Subcutaneous abdominal adipose tissue (tissue), 5 donors: ENCODE results near the gene GNG14.
"Not testable (repeated sequence)": the region's sequence is repeated elsewhere in the genome, so short reads cannot be mapped to it uniquely, and the experiment has no call there.

ENCODE experiments used
- H3K27ac ChIP-seq: one replicate; pipeline ENCODE4 v1.7.0; 2013; ENCODE audit warnings: low read depth, mild to moderate bottlenecking, inconsistent platforms, low read length, moderate library complexity
- H3K27me3 ChIP-seq, 5 donors: one replicate each; pipeline ENCODE4 v1.7.0; 2013; ENCODE audit warnings: low read length in 5 of 5, inconsistent platforms in 1 of 5; ENCODE audit not compliant: control insufficient read depth in 5 of 5, insufficient read depth in 4 of 5
- H3K36me3 ChIP-seq, 5 donors: one replicate each; pipeline ENCODE4 v1.7.0; 2013; ENCODE audit warnings: low read length in 5 of 5; ENCODE audit not compliant: control insufficient read depth in 5 of 5, insufficient read depth in 5 of 5
- H3K4me1 ChIP-seq, 5 donors: one replicate each; pipeline ENCODE4 v1.7.0; 2013; ENCODE audit warnings: low read length in 5 of 5, mild to moderate bottlenecking in 3 of 5, moderate library complexity in 1 of 5; ENCODE audit not compliant: control insufficient read depth in 5 of 5, insufficient read depth in 5 of 5
- H3K4me3 ChIP-seq, 5 donors: one replicate each; pipeline ENCODE4 v1.7.0; 2013; ENCODE audit warnings: low read length in 5 of 5, low read depth in 1 of 5
- H3K9ac ChIP-seq, 5 donors: one replicate each; pipeline ENCODE4 v1.7.0; 2013; ENCODE audit warnings: low read length in 5 of 5, mild to moderate bottlenecking in 4 of 5, moderate library complexity in 3 of 5
- H3K9me3 ChIP-seq, 5 donors: one replicate each; pipeline ENCODE4 v1.7.0; 2013; ENCODE audit warnings: low read length in 5 of 5; ENCODE audit not compliant: control insufficient read depth in 5 of 5
- donor health status: healthy.
- donor health status: healthy.
- donor health status: healthy.
- donor health status: healthy.
- donor health status: healthy.

GNG14 gene

DNA sequence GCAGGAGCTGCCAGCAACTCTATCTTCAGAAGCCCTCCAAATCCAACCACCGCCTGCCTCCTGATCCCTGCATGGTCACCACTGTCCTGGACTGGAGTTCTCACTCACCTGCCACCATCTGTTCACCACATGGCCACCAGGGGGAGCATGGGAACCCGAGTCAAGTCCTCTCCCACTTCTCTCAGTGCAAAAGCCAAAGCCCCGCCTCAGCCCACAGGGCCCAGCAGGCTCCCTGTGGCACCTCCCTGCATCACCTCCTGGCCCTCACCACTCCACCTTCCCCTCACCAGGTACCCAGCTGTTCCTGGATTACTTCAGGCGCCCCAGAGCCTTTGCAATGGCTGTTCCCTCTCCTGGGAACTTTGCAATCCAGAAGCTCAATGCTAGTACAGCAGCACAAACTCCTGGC lies 11.4 kb upstream of the GNG14 start:
- H3K9me3 ChIP-seq = no peaks in the 10 kb centered on the region
- no peaks in the 10 kb centered on the region for H3K27me3 ChIP-seq
- H3K9ac ChIP-seq = no peak overlapping the region
- H3K4me1 ChIP-seq = peaks cover 5 to 14% (median 13%) of the 10 kb centered on the region in 5 donors
- H3K4me3 ChIP-seq = no peak overlapping the region
- H3K27ac ChIP-seq = no peak overlapping the region
- H3K36me3 ChIP-seq = peaks cover 0 to 73% (median 65%) of the 10 kb centered on the region in 5 donors

DNA sequence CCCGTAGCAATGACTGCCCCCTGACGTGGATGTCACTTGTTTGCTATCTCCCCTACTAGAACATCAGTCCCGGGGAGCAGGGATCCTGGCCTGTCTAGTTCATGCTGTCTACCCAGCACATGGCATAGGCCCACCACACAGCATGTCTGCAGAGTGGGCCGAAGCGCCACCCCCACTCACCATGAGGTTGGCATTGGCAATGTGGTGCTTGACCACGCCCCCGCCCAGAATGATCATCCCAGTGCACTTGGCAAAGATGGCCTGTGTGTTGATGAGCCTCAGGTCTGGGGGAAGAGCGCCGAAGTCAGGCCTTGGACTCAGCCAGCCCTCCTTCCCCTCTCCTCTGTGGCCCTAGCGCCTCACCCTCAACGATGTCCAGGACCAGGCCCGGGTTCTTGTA lies 10.9 kb upstream of the GNG14 start:
- Histone ChIP-seq H3K4me3 (no peak overlapping the region), H3K4me1 (peaks cover 5 to 17% (median 13%) of the 10 kb centered on the region in 5 donors), H3K9ac (no peak overlapping the region), H3K27ac (no peak overlapping the region), H3K27me3 (no peaks in the 10 kb centered on the region), H3K9me3 (no peaks in the 10 kb centered on the region), H3K36me3 (peaks cover 0 to 73% (median 65%) of the 10 kb centered on the region in 5 donors)

DNA sequence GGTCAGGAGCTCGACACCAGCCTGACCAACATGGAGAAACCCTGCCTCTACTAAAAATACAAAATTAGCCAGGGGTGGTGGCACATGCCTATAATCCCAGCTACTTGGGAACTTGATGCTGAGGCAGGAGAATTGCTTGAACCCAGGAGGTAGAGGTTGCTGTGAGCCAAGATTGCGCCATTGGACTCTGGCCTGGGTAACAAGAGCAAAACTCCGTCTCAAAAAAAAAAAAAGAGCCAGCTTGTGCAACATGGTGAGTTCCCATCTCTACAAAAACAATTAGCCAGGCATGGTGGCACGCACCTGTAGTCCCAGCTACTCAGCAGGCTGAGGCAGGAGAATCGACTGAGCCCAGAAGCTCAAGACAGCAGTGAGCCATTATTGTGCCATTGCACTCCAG lies 9.8 kb upstream of the GNG14 start:
- H3K4me3 ChIP-seq, H3K9ac ChIP-seq, H3K27me3 ChIP-seq, H3K27ac ChIP-seq, H3K9me3 ChIP-seq: not testable (repeated sequence)
- Histone ChIP-seq H3K36me3 (peaks cover 0 to 66% (median 58%) of the 10 kb centered on the region in 5 donors), H3K4me1 (peaks cover 4 to 20% (median 13%) of the 10 kb centered on the region in 5 donors)

DNA sequence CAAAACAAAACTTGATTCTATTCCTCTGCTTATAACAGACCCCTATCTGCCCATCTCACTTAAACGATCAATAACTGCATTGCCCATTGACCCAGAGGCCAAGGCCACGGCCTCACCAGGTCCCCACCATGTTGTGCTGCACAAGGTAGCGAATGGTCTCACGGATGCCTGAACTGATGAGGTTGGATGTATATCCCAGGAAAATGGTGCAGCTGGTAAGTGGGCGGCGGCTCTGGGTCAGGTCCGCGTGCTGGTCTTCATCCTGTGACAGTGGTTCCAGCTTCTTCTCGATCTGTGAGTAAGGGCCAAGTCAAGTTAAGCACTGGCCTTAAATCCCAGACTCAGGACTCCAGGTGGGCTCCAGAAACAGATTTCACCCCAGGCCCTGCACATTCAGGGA lies 7.8 kb upstream of the GNG14 start:
- Histone ChIP-seq H3K27ac (no peak overlapping the region), H3K27me3 (no peaks in the 10 kb centered on the region), H3K4me1 (peaks cover 4 to 20% (median 11%) of the 10 kb centered on the region in 5 donors), H3K9me3 (no peaks in the 10 kb centered on the region), H3K9ac (no peak overlapping the region), H3K4me3 (no peak overlapping the region), H3K36me3 (peaks cover 0 to 47% (median 44%) of the 10 kb centered on the region in 5 donors)

DNA sequence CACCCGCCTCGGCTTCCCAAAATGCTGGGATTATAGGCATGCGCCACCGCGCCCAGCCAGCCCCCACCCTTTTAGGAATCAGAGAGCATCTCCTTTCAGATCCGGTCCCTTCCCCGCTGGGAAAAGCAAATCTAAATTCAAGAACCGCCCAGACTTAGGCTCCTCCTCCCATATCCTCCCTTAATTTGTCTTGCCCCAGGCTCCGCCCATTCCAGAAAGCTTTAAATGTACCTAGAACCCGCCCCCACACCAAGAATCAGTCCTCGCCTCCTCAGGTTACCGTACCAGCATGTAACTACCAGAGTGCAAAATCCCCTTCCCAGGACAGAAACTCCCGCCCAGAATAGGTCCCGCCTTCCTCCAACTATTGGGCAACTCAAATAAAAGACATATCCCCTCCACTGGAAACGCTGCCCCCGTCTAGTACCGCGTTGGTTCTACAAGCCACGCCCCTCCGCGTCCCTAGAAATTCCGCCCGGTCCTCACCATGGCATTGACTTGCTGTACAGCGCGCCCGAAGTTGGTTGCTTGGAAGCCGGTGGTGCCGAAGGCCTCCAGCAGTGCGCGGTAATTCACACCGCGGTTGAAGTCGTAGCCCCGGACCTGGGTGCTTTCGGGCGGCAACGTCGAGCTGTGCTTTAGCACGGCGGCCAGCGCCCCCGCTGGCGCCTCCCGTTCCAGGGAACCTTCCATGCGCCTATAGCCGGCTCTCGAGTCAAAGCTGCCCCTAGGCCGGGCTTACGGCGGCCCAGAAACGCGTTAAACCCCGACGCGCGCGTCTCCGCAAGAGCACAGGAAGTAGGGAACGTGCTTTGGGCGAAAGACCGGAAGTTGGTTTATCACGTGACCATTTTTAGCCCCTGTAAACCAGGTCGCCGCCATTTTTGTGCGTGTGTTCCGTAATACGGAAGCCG lies 6.5 kb upstream of the GNG14 start, which contains the start of gene DHPS:
DHPS (minus strand) TSS at position 807 of the 914 bp plus-strand sequence; CDS start at position 693, 114 bp downstream.
- Histone ChIP-seq H3K36me3 (peaks cover 0 to 34% (median 31%) of the 10 kb centered on the region in 5 donors), H3K9ac (peak within 1 kb of the TSS; percentile 73 to 96 (median 95)), H3K27me3 (no peaks in the 10 kb centered on the region), H3K27ac (peak within 1 kb of the TSS; percentile 95), H3K9me3 (no peaks in the 10 kb centered on the region), H3K4me3 (peak within 1 kb of the TSS; percentile 79 to 97 (median 96)), H3K4me1 (peaks cover 3 to 20% (median 11%) of the 10 kb centered on the region in 5 donors)

DNA sequence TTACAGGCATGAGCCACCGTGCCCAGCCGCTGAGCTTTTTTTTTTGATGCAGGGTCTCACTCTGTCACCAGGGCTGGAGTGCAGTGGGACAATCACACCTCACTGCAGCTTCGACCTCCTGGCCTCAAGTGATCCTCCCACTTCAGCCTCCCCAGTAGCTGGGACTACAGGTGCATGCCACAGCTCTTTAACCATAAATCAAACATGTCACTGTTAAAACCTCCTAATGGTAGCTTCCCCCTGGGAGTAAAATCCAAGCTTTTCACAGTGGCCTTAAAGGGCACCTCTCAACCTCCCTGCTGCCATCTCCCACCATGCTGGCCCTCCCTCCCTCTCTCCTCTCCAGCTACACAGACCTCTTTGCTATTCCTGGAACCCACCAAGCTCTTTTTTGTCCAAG lies 2.0 kb upstream of the GNG14 start:
- H3K27ac ChIP-seq = no peak overlapping the region
- H3K27me3 ChIP-seq = no peaks in the 10 kb centered on the region
- H3K4me3 ChIP-seq = no peak overlapping the region
- H3K4me1 ChIP-seq = peaks cover 1 to 12% (median 7%) of the 10 kb centered on the region in 5 donors
- H3K9me3 ChIP-seq = no peaks in the 10 kb centered on the region
- H3K9ac ChIP-seq = no peak overlapping the region
- H3K36me3 ChIP-seq = peaks cover 0 to 5% (median 0%) of the 10 kb centered on the region in 5 donors

DNA sequence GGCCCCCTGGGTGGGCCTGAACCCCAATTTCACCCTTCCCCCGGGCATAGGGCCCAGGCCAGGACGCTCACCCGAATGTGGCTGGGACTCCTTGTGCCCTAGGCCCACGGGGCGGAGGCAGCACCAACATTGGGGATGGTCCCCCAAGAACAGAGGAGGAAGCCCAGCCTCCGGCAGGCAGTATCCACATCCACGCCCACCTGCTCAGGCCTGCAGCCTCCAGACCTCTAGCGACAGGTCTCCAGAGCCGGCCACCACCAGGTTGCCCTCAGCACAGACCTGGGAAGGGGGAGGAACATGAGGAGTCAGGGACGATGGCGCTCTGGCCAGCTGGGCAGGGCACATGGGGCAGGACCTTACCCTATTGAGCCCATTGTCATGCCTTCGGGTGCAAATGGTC lies 1.2 kb downstream of the GNG14 start:
- no peak overlapping the region for H3K9ac ChIP-seq
- H3K27ac ChIP-seq = no peak overlapping the region
- no peak overlapping the region for H3K4me3 ChIP-seq
- H3K9me3 ChIP-seq = no peaks in the 10 kb centered on the region
- H3K36me3 ChIP-seq = peaks cover 0 to 5% (median 2%) of the 10 kb centered on the region in 5 donors
- no peaks in the 10 kb centered on the region for H3K4me1 ChIP-seq
- no peaks in the 10 kb centered on the region for H3K27me3 ChIP-seq

DNA sequence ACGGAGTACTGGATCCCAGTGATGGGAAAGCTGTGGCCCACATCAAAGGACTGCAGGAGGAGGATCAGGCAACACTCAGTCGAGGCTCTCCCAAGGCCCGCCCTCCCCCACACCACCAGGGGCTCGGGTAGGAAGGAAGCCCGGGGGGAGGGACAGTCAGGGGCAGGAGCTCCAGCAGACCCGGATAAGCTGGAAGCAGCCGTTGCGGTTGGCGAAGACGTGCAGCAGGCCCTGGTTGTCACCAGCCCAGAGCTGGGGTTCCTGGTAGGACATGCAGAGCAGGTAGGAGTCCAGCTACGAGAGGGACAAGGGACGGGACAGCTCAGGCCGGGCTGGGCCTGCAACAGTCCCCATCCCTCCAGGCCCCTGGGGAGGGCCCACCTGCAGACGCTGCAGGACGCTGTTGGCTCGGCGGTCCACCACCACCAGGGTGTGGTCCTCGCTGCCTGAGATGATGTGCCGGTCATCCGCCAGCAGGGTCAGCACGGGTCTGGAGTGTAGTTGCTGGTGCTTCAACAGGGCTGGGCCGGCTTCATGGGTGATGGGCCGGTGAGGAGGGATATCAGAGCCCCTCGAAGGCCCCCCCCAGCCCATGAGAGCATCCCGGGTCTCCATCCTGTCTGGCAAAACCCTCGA lies 1.9 kb downstream of the GNG14 start:
- H3K9ac ChIP-seq = no peak overlapping the region

DNA sequence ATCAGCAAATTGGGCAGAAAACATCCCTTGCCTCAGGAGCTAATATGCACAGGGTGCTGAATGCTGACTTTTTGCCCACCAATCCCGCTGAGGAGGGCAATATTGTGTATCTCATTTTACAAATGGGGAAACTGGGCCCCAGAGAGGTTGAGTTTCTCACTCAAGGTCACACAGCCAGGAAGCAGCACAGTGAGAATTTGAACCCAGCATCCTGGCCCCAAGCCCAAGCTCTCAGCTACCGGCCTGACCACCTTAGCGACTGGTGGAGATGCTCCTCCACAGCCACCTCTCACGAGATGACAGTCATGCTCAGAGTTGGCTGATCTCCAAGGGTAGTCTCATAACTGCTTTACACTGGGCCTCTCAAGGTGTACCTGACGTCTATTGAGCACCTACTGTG lies 5.2 kb downstream of the GNG14 start:
- Histone ChIP-seq H3K4me1 (peaks cover 2 to 23% (median 19%) of the 10 kb centered on the region in 5 donors), H3K9me3 (no peaks in the 10 kb centered on the region), H3K4me3 (no peak overlapping the region), H3K9ac (no peak overlapping the region), H3K27ac (no peak overlapping the region), H3K27me3 (no peaks in the 10 kb centered on the region), H3K36me3 (peaks cover 0 to 5% (median 2%) of the 10 kb centered on the region in 5 donors)

More for the DNA sequence above, 1.9 kb downstream of the GNG14 start:
- no peaks in the 10 kb centered on the region for H3K4me1 ChIP-seq
- H3K4me3 ChIP-seq = no peak overlapping the region
- peaks cover 0 to 5% (median 2%) of the 10 kb centered on the region in 5 donors for H3K36me3 ChIP-seq
- no peak overlapping the region for H3K27ac ChIP-seq
- no peaks in the 10 kb centered on the region for H3K27me3 ChIP-seq
- no peaks in the 10 kb centered on the region for H3K9me3 ChIP-seq

DNA sequence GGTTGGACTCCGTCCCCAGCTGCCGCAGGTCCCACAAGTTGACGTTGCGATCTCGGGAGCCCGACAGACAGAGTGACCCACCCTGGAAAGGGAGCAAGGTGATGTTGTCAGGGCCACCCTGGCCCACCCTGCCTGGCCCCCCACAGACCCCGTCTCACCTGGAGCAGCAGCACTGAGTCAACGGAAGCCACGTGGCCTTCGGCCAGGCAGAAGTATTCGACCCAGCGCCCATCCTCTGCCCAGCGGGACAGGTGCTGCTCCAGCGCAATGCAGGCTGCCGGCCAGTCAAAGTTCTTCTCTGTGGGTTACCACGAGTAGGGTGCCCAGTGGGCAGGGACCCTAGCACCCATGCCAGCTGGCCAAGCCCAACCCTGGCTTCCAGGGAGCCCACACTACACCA lies 6.8 kb downstream of the GNG14 start:
- no peaks in the 10 kb centered on the region for H3K9me3 ChIP-seq
- H3K9ac ChIP-seq = no peak overlapping the region
- no peak overlapping the region for H3K27ac ChIP-seq
- no peaks in the 10 kb centered on the region for H3K27me3 ChIP-seq
- H3K36me3 ChIP-seq = peaks cover 0 to 12% (median 4%) of the 10 kb centered on the region in 5 donors
- H3K4me1 ChIP-seq = peaks cover 2 to 23% (median 19%) of the 10 kb centered on the region in 5 donors
- no peak overlapping the region for H3K4me3 ChIP-seq
